Measurements from ENCODE around the gene PRXL2A. TPM values are rescaled to one million over a fixed set of nuclear protein-coding genes. Genes with fewer than 3 reads are reported as not detected.
A peak's percentile ranks its signal among the peaks of the same experiment; 100 is the strongest.

PRXL2A gene
- total RNA-seq, 8 experiments from 2014 or later: 4.8 to 166 (median 53.5) TPM

DNA sequence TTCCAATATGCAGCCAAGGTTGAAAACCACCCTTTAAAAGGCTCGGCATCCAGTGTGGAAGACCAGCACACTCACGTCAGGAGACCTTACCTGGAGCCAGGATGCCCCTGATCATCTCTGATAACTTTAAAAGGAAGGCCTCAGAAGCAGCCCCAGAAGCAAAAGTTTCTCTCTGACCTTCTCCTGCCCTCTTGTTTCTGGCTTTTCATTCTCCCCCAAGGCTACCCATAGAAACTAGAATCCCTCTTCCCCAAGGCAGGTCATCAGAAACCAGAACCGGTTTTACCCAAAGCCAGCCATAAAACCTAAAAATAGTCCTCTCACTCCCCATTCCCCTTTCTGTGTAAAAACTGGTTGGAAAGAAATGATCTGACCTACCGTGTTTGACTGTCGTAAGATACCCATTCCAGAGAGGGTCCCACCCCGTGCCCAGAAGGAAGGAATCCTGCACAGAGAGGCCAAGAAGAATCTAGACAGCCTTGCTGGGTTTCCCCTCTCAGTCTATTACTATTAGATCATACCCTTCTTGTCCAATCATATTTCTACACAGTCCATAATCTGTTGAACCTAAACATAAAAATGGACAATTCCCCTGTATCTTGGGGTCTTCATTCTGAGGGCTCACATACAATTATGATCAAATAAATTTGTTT lies 28.2 kb downstream of the PRXL2A start:
- ATAC-seq (replicated peaks in 6 of 8): no peak
- H3K4me1 ChIP-seq (replicated peaks in 1 of 2): no peaks in the 10 kb centered on the region
- no peak overlapping the region for H3K4me3 ChIP-seq
- in situ Hi-C loops (cut with MboI; ENCODE audit: low pct_unique_long_range_greater_than_20kb in 2 of 9, low sequenced_read_pairs in 9 of 9, unreplicated experiment in 9 of 9): no loop called here
- H3K27ac ChIP-seq: no peak overlapping the region
- WGBS, 10 experiments: 20 to 100% (median 69%) methylated on average over 2 to 6 of the region's 6 CpGs; no CpG with 5 or more reads in 2 of the 10 experiments

DNA sequence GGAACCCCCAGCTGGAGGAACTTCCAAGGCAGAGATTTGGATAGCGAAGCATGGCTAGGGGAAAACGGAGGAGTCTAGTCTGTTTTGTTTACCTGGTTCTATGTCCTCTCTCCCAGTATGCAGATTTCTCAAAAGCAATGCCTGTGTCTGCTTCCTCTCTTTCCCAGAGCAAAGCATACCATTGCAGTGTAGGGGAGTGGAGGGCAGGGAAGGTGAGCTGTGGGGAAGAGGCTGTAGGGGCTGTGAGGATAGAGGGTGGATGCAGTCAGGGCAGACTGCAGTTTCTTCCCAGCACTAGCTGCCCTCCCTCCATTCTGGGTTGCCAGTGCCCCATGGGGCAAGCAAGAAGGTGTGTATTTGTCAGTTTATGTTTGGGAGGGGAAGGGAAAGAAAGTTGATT lies 28.9 kb downstream of the PRXL2A start:
- no peaks in the 10 kb centered on the region for H3K4me1 ChIP-seq (replicated peaks in 1 of 2)
- H3K27ac ChIP-seq: no peak overlapping the region
- no peak overlapping the region for H3K4me3 ChIP-seq
- in situ Hi-C loops (cut with MboI; ENCODE audit: low pct_unique_long_range_greater_than_20kb in 2 of 9, low sequenced_read_pairs in 9 of 9, unreplicated experiment in 9 of 9): no loop called here
- peak in 1 of 8 experiments; percentile 9 for ATAC-seq (replicated peaks in 6 of 8)
- 0 to 69% (median 27%) methylated on average over 1 to 2 of the region's 2 CpGs; no CpG with 5 or more reads in 7 of the 10 experiments for WGBS, 10 experiments

DNA sequence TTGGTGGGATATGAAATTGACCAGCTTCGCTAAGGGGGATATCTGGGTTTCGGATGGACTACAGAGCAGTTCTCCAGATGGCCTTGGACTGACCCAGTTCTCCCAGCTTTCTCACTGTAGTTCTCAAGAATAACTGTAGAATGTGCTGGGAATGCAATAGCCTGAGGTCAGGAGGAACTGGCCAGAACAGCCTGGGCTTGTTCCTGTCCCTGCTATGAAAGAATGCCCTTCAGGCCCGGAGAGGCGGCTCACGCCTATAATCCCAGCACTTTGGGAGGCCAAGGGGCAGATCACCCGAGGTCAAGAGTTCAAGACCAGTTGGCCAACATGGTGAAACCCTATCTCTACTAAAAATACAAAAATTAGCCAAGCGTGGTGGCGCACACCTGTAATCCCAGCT lies 33.5 kb downstream of the PRXL2A start:
- WGBS, 10 experiments: 80 to 100% (median 94%) methylated on average over 1 to 8 of the region's 8 CpGs; no CpG with 5 or more reads in 1 of the 10 experiments
- ATAC-seq (replicated peaks in 6 of 8): no peak
- in situ Hi-C loops (cut with MboI; ENCODE audit: low pct_unique_long_range_greater_than_20kb in 2 of 9, low sequenced_read_pairs in 9 of 9, unreplicated experiment in 9 of 9): loop anchor here in 1 of 9 experiments (10.0 kb wide), 1 partner anchor 57 kb away; no protein-coding TSS in a partner anchor
- Histone ChIP-seq H3K27ac (no peak overlapping the region), H3K4me3 (no peak overlapping the region), H3K4me1 (replicated peaks in 1 of 2) (peaks cover 3 to 4% of the 10 kb centered on the region in 2 donors)

DNA sequence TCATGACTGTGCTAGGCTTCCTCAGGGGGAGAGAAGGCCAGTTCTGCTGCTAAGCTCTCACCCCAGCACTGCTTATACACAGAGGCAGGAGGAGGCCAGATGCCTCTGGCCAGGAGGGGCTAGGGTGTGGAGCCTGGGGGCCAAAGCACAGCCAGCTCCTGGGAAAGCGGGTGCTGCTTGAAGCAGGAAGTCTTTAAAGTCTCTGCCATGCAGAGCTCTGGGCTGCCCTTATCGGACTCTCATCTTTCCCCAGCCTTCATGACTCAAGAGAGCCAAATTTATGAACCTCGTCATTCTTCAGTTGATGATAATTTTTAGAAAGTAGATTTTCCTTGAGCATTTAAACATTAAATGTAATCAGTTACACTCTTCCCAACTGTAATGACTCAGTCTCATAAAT lies 34.5 kb downstream of the PRXL2A start:
- peak in 3 of 8 experiments; percentile 31 to 42 (median 33) for ATAC-seq (replicated peaks in 6 of 8)
- H3K27ac ChIP-seq: no peak overlapping the region
- no peak overlapping the region for H3K4me3 ChIP-seq
- in situ Hi-C loops (cut with MboI; ENCODE audit: low pct_unique_long_range_greater_than_20kb in 2 of 9, low sequenced_read_pairs in 9 of 9, unreplicated experiment in 9 of 9): loop anchor here in 1 of 9 experiments (10.0 kb wide), 1 partner anchor 58 kb away; no protein-coding TSS in a partner anchor
- H3K4me1 ChIP-seq (replicated peaks in 1 of 2): peaks cover 3 to 4% of the 10 kb centered on the region in 2 donors
- WGBS, 10 experiments: 8 to 100% (median 87%) methylated on average over 1 to 3 of the region's 3 CpGs; no CpG with 5 or more reads in 3 of the 10 experiments

DNA sequence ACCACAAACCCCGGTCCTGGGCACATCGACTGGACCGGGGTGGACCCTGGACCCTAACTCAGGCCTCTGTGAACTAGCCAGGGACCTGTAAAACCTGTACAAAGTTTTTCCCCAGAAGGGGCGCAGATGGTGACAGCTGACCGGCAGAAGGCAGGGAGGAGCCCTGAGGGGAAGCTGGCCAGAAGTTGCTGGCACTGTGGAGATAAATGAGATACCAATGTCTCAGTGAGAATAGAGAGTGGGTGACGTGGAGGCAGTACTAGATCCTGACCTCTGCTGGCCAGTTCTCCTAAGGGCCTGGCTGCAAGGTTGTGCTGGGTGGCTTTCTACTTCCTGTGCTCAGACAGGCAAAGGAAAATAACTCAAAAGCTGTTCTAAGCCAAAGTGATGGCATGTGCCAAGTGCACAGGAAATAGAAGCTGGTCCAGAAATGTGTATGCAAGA lies 35.2 kb downstream of the PRXL2A start:
- in situ Hi-C loops (cut with MboI; ENCODE audit: low pct_unique_long_range_greater_than_20kb in 2 of 9, low sequenced_read_pairs in 9 of 9, unreplicated experiment in 9 of 9): loop anchor here in 1 of 9 experiments (10.0 kb wide), 1 partner anchor 59 kb away; no protein-coding TSS in a partner anchor
- Histone ChIP-seq H3K4me1 (replicated peaks in 1 of 2) (peaks cover 3 to 4% of the 10 kb centered on the region in 2 donors), H3K4me3 (no peak overlapping the region), H3K27ac (no peak overlapping the region)
- ATAC-seq (replicated peaks in 6 of 8): peak; percentile 24 to 70 (median 52)
- WGBS, 10 experiments: 40 to 94% (median 78%) methylated on average over 1 to 5 of the region's 6 CpGs; no CpG with 5 or more reads in 4 of the 10 experiments

DNA sequence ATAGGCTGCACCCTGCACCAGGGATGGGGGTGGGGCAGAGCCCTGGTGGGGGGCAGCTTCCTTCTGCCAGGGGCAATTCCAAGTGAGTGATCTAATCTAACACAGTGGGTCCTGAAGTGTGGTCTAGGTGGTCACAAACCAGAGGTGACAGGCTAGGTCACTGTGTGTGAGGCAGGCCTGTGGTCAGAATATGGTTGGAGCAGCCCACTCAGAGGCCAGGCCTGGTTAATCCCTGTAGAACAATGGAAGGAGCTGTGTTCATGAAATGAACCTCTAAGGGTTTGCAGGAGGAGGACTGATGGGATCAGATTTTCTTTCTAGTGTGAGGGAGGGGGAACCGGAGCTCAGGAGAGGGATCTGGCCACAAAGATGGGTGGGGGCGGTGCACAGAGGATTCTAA lies 35.8 kb downstream of the PRXL2A start:
- peak in 5 of 8 experiments; percentile 6 to 30 (median 20) for ATAC-seq (replicated peaks in 6 of 8)

DNA sequence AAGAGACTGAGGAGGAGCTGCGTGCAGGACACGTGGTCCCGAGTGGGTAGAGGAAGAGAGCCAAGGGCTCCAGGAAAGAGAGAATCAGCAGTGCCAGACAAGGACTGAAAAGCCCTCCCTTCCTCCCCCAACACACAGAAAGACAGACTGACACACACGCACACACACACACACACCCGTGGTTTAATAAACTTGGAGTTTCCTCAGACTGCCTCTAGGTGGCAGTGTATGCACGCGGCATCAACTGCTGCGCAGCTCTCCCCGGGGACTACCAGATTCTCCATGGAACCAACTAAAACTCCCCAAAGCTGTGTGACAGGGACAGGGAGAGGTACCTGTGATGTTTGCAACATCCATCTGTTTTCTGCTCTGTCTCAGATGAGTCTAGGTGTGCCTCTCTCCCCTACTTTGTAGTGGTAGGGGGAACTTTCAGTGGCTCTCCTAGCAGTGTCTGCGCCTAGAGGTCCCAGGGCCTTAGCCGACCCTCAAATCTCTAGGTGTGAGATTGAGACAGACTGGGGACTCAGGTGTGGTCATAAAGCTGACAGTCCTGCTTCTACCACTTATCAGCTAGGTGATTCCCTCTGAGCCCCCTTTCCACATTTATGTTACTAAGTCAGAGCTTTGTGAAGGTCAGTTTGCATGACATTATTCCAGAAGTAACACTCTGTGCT lies 36.4 kb downstream of the PRXL2A start:
- H3K4me1 ChIP-seq (replicated peaks in 1 of 2): peaks cover 3 to 4% of the 10 kb centered on the region in 2 donors
- no peak overlapping the region for H3K27ac ChIP-seq
- ATAC-seq (replicated peaks in 6 of 8): peak; percentile 79 to 96 (median 90)
- in situ Hi-C loops (cut with MboI; ENCODE audit: low pct_unique_long_range_greater_than_20kb in 2 of 9, low sequenced_read_pairs in 9 of 9, unreplicated experiment in 9 of 9): loop anchor here in 1 of 9 experiments (10.0 kb wide), 1 partner anchor 60 kb away; no protein-coding TSS in a partner anchor
- no peak overlapping the region for H3K4me3 ChIP-seq
- 0 to 100% (median 0%) methylated on average over 1 to 4 of the region's 11 CpGs; no CpG with 5 or more reads in 4 of the 10 experiments for WGBS, 10 experiments

More for the DNA sequence above, 35.8 kb downstream of the PRXL2A start:
- 0 to 40% (median 0%) methylated on average over 1 of the region's 2 CpGs; no CpG with 5 or more reads in 7 of the 10 experiments for WGBS, 10 experiments
- Histone ChIP-seq H3K4me3 (no peak overlapping the region), H3K27ac (no peak overlapping the region), H3K4me1 (replicated peaks in 1 of 2) (peaks cover 3 to 4% of the 10 kb centered on the region in 2 donors)
- in situ Hi-C loops (cut with MboI; ENCODE audit: low pct_unique_long_range_greater_than_20kb in 2 of 9, low sequenced_read_pairs in 9 of 9, unreplicated experiment in 9 of 9): loop anchor here in 1 of 9 experiments (10.0 kb wide), 1 partner anchor 59 kb away; no protein-coding TSS in a partner anchor

DNA sequence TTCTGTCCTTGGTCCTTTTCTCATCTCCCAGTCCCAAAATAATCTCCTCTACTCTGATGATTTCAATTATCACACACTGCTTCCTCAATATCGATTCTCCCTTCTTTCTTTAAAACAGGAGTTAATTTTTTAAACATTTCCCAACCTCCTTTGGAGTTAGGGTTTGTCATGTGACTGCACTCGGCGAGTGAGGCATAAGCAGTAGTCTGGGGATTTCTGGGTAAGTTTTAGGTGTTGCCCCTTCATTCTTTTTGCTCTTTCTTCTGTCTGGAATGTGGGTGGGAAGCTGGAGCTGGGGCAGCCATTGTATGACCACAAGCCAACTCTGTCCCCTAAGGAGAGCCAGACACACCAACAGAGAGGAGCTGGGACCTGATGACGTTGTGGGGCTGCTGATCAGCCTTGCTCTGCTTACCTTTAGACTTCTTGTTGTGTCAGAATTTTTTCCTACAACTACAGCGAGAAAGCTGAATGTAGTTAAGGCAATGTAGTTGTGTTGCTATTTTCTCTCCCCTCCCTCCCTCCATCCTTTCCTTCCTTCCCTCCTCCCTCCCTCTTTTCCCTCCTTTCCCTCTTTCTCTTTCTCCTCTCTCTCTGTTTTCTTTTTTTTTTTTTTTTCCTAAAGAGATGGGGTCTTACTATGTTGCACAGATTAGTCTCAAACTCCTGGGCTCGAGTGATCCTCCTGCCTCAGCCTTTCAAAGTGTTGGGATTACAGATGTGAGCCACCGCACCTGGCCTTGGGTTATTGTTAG lies 39.3 kb downstream of the PRXL2A start:
- no peak for ATAC-seq (replicated peaks in 6 of 8)
- Histone ChIP-seq H3K27ac (no peak overlapping the region), H3K4me3 (no peak overlapping the region), H3K4me1 (replicated peaks in 1 of 2) (peaks cover 3 to 4% of the 10 kb centered on the region in 2 donors)
- in situ Hi-C loops (cut with MboI; ENCODE audit: low pct_unique_long_range_greater_than_20kb in 2 of 9, low sequenced_read_pairs in 9 of 9, unreplicated experiment in 9 of 9): loop anchor here in 1 of 9 experiments (10.0 kb wide), 1 partner anchor 63 kb away; no protein-coding TSS in a partner anchor
- WGBS, 10 experiments: 22 to 83% (median 73%) methylated on average over 1 to 5 of the region's 7 CpGs; no CpG with 5 or more reads in 1 of the 10 experiments

DNA sequence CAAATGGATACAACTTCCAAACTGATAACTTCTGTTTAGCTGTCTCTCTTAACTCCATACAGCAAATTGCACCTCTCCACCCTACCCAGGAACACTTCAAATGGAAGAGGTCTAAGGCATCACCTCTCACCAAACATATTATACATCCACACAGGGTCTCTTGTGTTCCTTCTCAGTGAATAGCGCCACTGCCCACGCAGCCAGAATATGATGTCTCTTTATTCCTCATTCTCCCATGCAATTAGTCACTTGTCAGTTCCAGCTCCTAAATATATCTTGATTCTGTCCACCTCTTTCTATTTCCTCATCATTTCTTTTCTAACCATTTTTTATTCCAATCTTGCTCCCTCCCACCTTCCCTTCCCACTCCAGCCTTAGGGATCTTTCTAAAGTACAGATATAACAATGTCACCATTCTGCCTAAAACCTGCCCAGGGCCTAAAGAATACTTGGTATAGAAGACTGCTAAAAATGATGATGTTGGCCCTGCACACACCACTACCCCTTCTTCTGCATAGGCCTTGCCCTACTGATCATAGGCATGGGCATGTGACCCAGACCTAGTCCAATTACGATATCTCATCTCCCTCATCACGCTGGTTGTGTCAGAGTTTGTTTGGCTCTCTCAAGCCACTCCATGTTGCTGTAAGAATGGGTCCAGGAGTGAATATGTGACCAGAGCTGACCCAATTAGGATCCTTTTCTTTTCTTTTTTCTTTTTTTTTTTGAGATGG lies 40.0 kb downstream of the PRXL2A start:
- Histone ChIP-seq H3K4me1 (replicated peaks in 1 of 2) (peaks cover 8 to 9% of the 10 kb centered on the region in 2 donors), H3K27ac (no peak overlapping the region), H3K4me3 (no peak overlapping the region)
- in situ Hi-C loops (cut with MboI; ENCODE audit: low pct_unique_long_range_greater_than_20kb in 2 of 9, low sequenced_read_pairs in 9 of 9, unreplicated experiment in 9 of 9): loop anchor here in 1 of 9 experiments (10.0 kb wide), 1 partner anchor 64 kb away; no protein-coding TSS in a partner anchor
- WGBS, 10 experiments: 83 to 100% (median 97%) methylated on average over 2 to 4 of the region's 4 CpGs; no CpG with 5 or more reads in 2 of the 10 experiments
- no peak for ATAC-seq (replicated peaks in 6 of 8)

DNA sequence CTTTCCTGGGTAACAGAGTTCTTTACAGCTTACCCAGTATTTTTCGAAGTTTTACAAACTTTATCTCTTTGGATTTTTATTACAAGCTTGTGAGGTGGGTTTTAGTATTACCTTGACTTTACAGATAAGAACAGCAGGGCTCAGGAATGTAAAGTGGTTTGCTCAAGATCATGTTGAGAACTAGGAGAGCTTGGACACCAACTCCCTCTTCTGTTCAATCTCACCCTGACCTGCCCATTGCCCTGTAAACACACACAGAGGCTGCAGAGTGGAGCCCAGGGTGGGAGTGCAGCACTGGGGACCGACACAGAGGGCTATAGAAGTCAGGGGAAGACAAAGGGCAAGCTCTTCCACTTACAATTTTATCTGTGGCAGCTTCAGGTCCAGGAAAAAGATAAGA lies 41.2 kb downstream of the PRXL2A start:
- in situ Hi-C loops (cut with MboI; ENCODE audit: low pct_unique_long_range_greater_than_20kb in 2 of 9, low sequenced_read_pairs in 9 of 9, unreplicated experiment in 9 of 9): loop anchor here in 1 of 9 experiments (10.0 kb wide), 1 partner anchor 65 kb away; no protein-coding TSS in a partner anchor
- ATAC-seq (replicated peaks in 6 of 8): no peak
- H3K4me3 ChIP-seq: no peak overlapping the region
- no peak overlapping the region for H3K27ac ChIP-seq
- H3K4me1 ChIP-seq (replicated peaks in 1 of 2): peaks cover 7% of the 10 kb centered on the region in 2 donors
- 0 to 100% (median 80%) methylated on average over 1 to 2 of the region's 2 CpGs; no CpG with 5 or more reads in 1 of the 10 experiments for WGBS, 10 experiments

DNA sequence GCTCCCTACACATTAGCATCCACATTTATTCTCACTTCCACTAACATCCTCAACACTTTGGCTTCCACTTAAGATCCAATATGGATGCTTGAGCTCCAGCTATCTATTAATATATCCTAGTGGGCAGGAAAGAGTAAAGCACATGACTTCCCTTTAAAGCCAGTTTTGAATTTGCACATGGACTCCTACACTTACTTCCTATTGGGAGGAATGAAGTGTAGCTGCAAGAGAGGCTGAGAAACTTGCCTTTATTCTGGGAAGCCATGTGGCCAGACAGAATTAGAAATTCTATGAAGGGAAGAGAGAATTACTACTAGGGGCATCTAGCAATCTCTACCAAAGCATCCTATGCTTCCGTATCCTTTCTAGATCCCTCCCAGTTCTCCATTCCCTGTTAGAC lies 42.8 kb downstream of the PRXL2A start:
- Histone ChIP-seq H3K27ac (no peak overlapping the region), H3K4me1 (replicated peaks in 1 of 2) (peaks cover 11 to 12% of the 10 kb centered on the region in 2 donors), H3K4me3 (no peak overlapping the region)
- 100% methylated on average over 1 of the region's 1 CpG; no CpG with 5 or more reads in 5 of the 10 experiments for WGBS, 10 experiments
- ATAC-seq (replicated peaks in 6 of 8): no peak
- in situ Hi-C loops (cut with MboI; ENCODE audit: low pct_unique_long_range_greater_than_20kb in 2 of 9, low sequenced_read_pairs in 9 of 9, unreplicated experiment in 9 of 9): loop anchor here in 1 of 9 experiments (10.0 kb wide), 1 partner anchor 54 kb away; no protein-coding TSS in a partner anchor

DNA sequence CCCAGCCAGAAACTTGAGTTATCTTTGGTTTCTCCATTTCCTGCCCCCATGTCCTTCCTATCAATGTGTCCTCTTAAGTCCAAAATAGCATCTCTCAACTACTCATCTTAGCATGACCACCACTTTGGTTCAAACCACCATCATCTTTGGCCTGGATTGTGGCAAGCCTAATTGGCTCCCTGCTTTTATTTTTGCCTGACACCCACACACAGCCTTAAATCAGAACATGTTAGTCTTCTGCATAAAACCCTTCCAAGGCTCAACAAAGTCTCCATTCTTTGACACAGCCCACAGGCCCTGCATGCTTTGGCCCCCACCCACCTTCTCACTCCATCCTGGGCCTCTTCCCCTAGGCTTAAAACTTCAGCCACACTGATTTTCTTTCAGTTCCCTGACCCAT lies 43.7 kb downstream of the PRXL2A start:
- H3K4me1 ChIP-seq (replicated peaks in 1 of 2): peaks cover 11 to 12% of the 10 kb centered on the region in 2 donors
- in situ Hi-C loops (cut with MboI; ENCODE audit: low pct_unique_long_range_greater_than_20kb in 2 of 9, low sequenced_read_pairs in 9 of 9, unreplicated experiment in 9 of 9): loop anchor here in 1 of 9 experiments (10.0 kb wide), 1 partner anchor 53 kb away; no protein-coding TSS in a partner anchor

More for the DNA sequence above, 43.7 kb downstream of the PRXL2A start:
- no peak for ATAC-seq (replicated peaks in 6 of 8)
- Histone ChIP-seq H3K4me3 (no peak overlapping the region), H3K27ac (no peak overlapping the region)

All from motor neuron (in vitro differentiated cells).